ENCODE measurements around the gene GIPC3. TPM values are rescaled to one million over a fixed set of nuclear protein-coding genes. Genes with fewer than 3 reads are reported as not detected.
"Not testable (repeated sequence)": the region's sequence is repeated elsewhere in the genome, so short reads cannot be mapped to it uniquely, and the experiment has no call there.

GIPC3 gene
- total RNA-seq, 1 experiment from 2014 or later = not detected

- DNase-seq (ENCODE audit: low read depth) = no peak
- in situ Hi-C loops (cut with HindIII; ENCODE audit: low pct_unique_long_range_greater_than_20kb, low sequenced_read_pairs) = no loop called here
Observed at GRCh38 chr19:3547767-3548282, 37.5 kb upstream of the GIPC3 start.

GRCh38 chr19:3548606-3549005 lies 36.7 kb upstream of the GIPC3 start:
- in situ Hi-C loops (cut with HindIII; ENCODE audit: low pct_unique_long_range_greater_than_20kb, low sequenced_read_pairs) = no loop called here
- DNase-seq (ENCODE audit: low read depth) = no peak

- no peak for DNase-seq (ENCODE audit: low read depth)
- in situ Hi-C loops (cut with HindIII; ENCODE audit: low pct_unique_long_range_greater_than_20kb, low sequenced_read_pairs) = no loop called here
Observed at GRCh38 chr19:3549816-3550215, 35.5 kb upstream of the GIPC3 start.

- in situ Hi-C loops (cut with HindIII; ENCODE audit: low pct_unique_long_range_greater_than_20kb, low sequenced_read_pairs) = no loop called here
- DNase-seq (ENCODE audit: low read depth) = no peak
Observed at GRCh38 chr19:3550947-3551791, 34.1 kb upstream of the GIPC3 start.

GRCh38 chr19:3551792-3552095 lies 33.5 kb upstream of the GIPC3 start:
- in situ Hi-C loops (cut with HindIII; ENCODE audit: low pct_unique_long_range_greater_than_20kb, low sequenced_read_pairs) = no loop called here
- no peak for DNase-seq (ENCODE audit: low read depth)

DNA sequence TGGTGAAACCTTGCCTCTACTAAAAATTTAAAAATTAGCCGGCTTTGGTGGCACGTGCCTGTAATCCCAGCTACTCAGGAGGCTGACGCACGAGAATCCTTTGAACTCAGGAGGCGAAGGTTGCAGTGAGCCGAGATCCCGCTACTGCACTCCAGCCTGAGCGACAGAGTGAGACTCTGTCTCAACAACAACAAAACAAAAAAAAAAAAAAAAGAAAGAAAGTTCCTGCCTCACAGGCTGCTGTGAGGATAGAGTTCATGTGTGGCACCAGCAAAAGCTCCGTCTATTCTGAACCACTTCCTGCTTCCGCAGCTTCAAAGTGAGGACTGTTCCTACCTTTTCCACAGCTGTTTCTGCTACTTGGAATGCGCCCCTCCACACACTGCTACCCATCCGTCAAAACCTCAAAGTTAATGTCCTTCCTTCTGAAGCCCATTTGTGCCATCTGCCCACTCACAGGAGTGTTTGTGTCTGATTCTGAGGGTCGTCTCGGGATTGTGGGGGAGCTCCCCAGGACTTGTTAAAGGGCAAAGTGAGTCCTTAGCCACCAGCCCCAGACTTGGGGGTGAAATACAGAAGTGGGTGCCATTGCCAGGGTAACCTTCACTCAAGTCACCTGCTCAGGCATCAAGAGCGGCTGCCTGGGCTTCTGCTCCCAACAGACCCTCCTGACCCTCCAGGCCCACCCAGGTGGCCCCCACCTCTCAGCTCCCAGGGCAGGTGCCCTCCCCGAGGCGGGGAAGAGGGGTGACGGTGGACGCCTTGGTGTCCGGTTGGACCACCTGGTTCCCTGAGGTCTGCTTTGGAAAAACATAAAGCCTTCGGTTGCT lies 30.8 kb upstream of the GIPC3 start:
- DNase-seq (ENCODE audit: low read depth) = no peak
- in situ Hi-C loops (cut with HindIII; ENCODE audit: low pct_unique_long_range_greater_than_20kb, low sequenced_read_pairs) = no loop called here

GRCh38 chr19:3555653-3556422 lies 29.4 kb upstream of the GIPC3 start:
- in situ Hi-C loops (cut with HindIII; ENCODE audit: low pct_unique_long_range_greater_than_20kb, low sequenced_read_pairs) = no loop called here
- DNase-seq (ENCODE audit: low read depth) = no peak

DNA sequence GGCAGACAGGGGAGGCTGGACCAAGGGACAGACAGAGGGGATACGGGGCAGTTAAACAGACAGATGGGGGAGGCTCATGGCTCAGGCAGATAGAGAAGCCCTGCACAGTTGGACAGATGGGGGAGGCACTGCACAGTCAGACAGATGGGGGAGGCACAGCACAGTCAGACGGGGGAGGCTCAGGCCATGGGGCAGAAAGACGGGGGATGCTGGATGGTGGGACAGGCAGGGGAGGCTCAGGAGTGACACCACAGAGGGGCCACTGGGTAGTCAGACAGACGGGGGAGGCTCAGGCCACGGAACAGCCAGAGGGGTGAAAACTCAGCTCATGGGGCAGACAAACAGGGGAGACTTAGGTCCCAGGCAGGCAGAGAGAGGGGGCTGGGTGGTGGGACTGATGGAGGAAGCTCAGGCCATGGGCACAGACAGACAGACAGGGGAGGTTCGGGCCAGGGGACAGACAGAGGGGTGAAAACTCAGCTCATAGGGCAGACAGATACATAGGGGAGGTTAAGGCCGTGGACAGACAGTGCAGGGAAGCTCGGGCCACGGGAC lies 28.8 kb upstream of the GIPC3 start:
- DNase-seq (ENCODE audit: low read depth) = no peak
- in situ Hi-C loops (cut with HindIII; ENCODE audit: low pct_unique_long_range_greater_than_20kb, low sequenced_read_pairs) = no loop called here

DNA sequence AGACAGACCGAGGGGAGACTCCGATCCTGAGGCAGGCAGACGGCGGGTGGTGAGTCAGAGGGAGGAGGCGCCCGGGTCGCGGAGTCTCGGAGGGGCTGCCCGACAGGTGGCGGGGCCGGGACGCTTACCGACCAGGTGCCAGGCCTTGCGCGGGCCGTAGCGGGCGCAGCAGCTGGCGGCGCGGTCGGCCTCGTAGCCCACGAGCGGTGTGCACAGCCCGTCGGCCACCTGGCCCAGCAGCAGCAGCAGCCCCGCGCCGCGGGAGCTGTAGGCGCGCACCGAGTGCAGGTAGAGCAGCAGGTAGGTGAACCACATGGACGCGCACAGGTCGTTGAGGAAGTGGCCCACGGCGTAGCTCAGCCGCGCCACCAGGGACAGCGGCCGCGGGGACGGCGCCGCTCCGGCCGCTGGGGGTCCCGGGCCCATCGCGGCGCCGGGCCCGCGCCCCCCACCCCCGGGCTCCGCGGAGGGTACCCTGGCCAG lies 28.3 kb upstream of the GIPC3 start:
- in situ Hi-C loops (cut with HindIII; ENCODE audit: low pct_unique_long_range_greater_than_20kb, low sequenced_read_pairs) = no loop called here
- peak; percentile 37 for DNase-seq (ENCODE audit: low read depth)

GRCh38 chr19:3557461-3558248 lies 27.6 kb upstream of the GIPC3 start, which contains the start of gene MFSD12:
TSS of gene MFSD12 (minus strand) at chr19:3557586. CDS start at chr19:3557403, 183 bp downstream.
- peak; percentile 87 for DNase-seq (ENCODE audit: low read depth)

DNA sequence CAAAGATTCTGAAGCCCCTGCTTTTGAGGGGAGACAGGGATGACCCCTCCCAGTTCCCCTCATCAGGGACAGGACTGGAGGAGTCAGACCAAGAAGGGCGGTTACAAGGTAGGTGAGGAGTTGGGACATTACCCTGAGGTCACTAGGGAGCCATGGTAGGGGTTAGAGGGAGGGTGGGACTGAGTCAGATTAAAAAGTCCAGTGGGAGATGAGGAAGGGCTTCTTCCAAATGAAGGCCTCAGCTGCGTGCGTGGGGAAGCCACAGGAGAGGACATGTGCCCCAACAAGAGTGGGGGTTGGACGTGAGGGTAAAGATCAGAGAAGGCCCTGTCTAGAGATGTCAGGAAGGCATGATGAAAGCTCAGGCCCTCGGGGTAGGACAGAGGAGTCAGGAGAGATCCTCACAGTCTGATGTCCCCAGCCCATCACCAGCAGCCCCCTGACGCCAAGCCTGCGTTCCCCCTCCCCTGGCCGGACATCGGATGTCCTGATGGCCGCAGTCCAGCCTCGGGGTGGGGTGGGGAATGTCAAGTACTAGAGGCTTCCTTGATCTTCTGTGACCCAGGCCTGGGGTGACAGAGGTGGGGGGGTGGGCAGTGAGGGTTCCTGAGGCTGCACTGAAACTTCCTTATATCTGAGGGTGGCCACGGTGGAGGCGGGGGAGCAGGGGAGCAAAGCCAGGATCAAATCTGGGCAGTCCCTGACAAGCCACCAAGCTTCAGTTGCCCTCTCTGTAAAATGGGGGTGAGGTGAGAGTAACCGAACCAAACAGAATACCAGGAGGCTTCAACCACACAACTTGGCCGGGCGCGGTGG lies 21.4 kb upstream of the GIPC3 start:
- DNase-seq (ENCODE audit: low read depth) = no peak
- in situ Hi-C loops (cut with HindIII; ENCODE audit: low pct_unique_long_range_greater_than_20kb, low sequenced_read_pairs) = no loop called here

More at GRCh38 chr19:3557461-3558248, 27.6 kb upstream of the GIPC3 start, which contains the start of gene MFSD12:
- in situ Hi-C loops (cut with HindIII; ENCODE audit: low pct_unique_long_range_greater_than_20kb, low sequenced_read_pairs) = no loop called here

DNA sequence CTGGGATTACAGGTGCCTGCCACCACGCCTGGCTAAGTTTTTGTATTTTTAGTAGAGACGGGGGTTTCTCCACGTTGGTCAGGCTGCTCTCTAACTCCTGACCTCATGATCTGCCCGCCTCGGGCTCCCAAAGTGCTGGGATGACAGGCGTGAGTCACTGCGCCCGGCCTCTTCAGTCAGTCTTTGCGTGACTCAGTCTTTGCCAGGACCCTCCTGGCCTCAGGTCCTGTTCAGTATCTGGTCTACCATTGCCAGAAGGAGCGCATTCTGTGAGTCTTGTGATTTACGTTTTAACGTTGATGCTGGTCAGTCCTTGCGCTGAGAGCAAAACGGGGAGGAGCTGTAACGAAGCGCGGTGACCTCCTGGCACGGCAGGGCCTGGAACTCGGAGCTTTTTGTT lies 20.1 kb upstream of the GIPC3 start:
- in situ Hi-C loops (cut with HindIII; ENCODE audit: low pct_unique_long_range_greater_than_20kb, low sequenced_read_pairs) = no loop called here
- peak; percentile 93 for DNase-seq (ENCODE audit: low read depth)

- DNase-seq (ENCODE audit: low read depth); in situ Hi-C loops (cut with HindIII; ENCODE audit: low pct_unique_long_range_greater_than_20kb, low sequenced_read_pairs): not testable (repeated sequence)
Observed at GRCh38 chr19:3570042-3570441, 15.2 kb upstream of the GIPC3 start.

- no peak for DNase-seq (ENCODE audit: low read depth)
Observed at GRCh38 chr19:3570606-3571011, 14.7 kb upstream of the GIPC3 start.

DNA sequence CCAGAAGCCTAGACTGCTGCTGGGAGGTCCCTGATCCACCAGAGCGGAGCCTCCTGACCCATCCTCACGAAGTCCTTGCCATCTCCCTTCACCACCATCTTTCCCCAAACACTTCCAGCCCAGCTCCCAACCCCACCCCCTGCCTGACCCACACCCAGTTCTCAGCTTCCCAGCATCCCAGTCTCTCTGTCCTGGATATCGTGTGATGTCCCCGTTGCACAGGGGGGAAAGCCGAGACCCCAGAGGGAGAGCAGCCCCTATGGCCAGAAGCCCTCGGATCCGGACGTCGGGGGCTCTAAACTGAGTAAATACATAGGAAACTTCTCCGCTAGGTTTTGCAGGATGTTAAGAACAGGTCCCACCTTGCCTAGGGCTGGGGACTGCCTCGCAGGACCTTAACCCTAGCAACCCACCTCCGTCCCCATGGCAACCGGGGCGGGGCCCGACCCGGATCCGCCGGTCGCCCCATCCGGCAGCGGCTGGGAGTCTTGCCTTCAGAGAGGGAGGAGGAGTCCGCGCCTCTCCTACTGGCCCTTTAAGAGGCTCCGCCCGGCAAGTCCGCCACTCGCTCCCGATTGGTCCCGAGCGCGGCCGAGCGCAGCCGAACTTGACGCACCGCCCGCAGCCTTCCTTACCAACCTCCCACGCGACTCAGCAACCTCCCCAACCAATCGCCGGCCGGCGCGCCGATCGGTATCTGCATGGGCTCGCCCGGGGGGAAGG lies 13.0 kb upstream of the GIPC3 start:
- peak; percentile 99 for DNase-seq (ENCODE audit: low read depth)
- in situ Hi-C loops (cut with HindIII; ENCODE audit: low pct_unique_long_range_greater_than_20kb, low sequenced_read_pairs) = no loop called here

More at GRCh38 chr19:3570606-3571011, 14.7 kb upstream of the GIPC3 start:
- in situ Hi-C loops (cut with HindIII; ENCODE audit: low pct_unique_long_range_greater_than_20kb, low sequenced_read_pairs) = no loop called here

DNA sequence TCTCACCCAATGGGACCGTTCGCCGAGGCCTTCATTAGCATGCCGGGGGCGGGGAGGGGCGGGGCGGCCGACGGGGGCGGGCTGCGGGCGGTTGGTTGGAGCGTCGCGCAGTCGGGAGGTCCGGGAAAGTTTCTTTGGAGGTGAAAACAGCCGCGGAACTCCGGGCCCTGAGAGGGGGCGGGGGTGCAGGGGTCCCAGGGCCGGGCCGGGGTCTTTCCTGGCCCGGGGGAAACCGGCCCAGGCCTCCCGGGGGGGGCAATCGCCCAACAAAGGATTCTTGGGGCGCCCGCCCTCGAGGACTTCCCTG lies 12.5 kb upstream of the GIPC3 start, which contains the start of gene HMG20B:
TSS of gene HMG20B (plus strand) at position 90 of the 307 bp plus-strand sequence. CDS start 366 bp downstream, outside the sequence.
- DNase-seq (ENCODE audit: low read depth) = no peak
- in situ Hi-C loops (cut with HindIII; ENCODE audit: low pct_unique_long_range_greater_than_20kb, low sequenced_read_pairs) = no loop called here
